HUES64 (cell line): ENCODE measurements around the gene XXYLT1.

ENCODE experiments used
- H3K27ac ChIP-seq: 2 replicates; pipeline ENCODE4 v1.7.0; 2013; ENCODE audit warnings: low read depth, low read length, inconsistent platforms
- H3K27me3 ChIP-seq: 2 replicates; pipeline ENCODE4 v1.6.1; 2013; ENCODE audit warnings: mild to moderate bottlenecking, low read length; ENCODE audit not compliant: insufficient read depth
- H3K36me3 ChIP-seq: 2 replicates; pipeline ENCODE4 v1.6.1; 2013; ENCODE audit warnings: mild to moderate bottlenecking, low read length; ENCODE audit not compliant: insufficient read depth
- H3K4me1 ChIP-seq: 2 replicates; pipeline ENCODE4 v1.6.1; 2013; ENCODE audit warnings: mild to moderate bottlenecking, low read length, moderate library complexity; ENCODE audit not compliant: insufficient read depth
- H3K4me3 ChIP-seq: 2 replicates; pipeline ENCODE4 v1.5.1; 2013; ENCODE audit warnings: mild to moderate bottlenecking, low read length, moderate library complexity
- H3K9ac ChIP-seq: 2 replicates; pipeline ENCODE4 v1.6.1; 2013; ENCODE audit warnings: mild to moderate bottlenecking, low read depth, low read length
- H3K9me3 ChIP-seq: 2 replicates; pipeline ENCODE4 v1.6.1; 2013; ENCODE audit warnings: low read depth, low read length; ENCODE audit not compliant: insufficient read depth
- WGBS: fragments of 150-250, 120-280 bp; methylation state at CpG from one replicate; pipeline ENCODE4 v1.1.7; 2013; ENCODE audit warnings: missing lambda C conversion rate; 5-methylcytosine and 5-hydroxymethylcytosine counted together

XXYLT1 gene

GRCh38 chr3:195025884-195026200 is 245.1 kb downstream of the XXYLT1 start:
- no peak overlapping the region for H3K4me3 ChIP-seq
- H3K9me3 ChIP-seq, result no peaks in the 10 kb centered on the region
- WGBS, result 91% methylated on average over 4 of the region's 4 CpGs
- peaks cover 1% of the 10 kb centered on the region; the same call in 1 of the 2 replicates for H3K4me1 ChIP-seq
- no peaks in the 10 kb centered on the region for H3K27me3 ChIP-seq
- H3K27ac ChIP-seq, result no peak overlapping the region
- no peaks in the 10 kb centered on the region for H3K36me3 ChIP-seq
- H3K9ac ChIP-seq, result no peak overlapping the region

- no peaks in the 10 kb centered on the region for H3K27me3 ChIP-seq
- H3K9ac ChIP-seq, result no peak overlapping the region
- no peak overlapping the region for H3K4me3 ChIP-seq
- no peak overlapping the region for H3K27ac ChIP-seq
- H3K36me3 ChIP-seq, result no peaks in the 10 kb centered on the region
- no peaks in the 10 kb centered on the region for H3K9me3 ChIP-seq
- WGBS, result 95% methylated on average over 17 of the region's 17 CpGs
- no peaks in the 10 kb centered on the region for H3K4me1 ChIP-seq
Measured at GRCh38 chr3:195025056-195025883, 245.7 kb downstream of the XXYLT1 start.

GRCh38 chr3:195023989-195024388 is 247.0 kb downstream of the XXYLT1 start:
- whole genome bisulfite sequencing, result 92% methylated on average over 11 of the region's 11 CpGs
- Histone ChIP-seq H3K27ac (no peak overlapping the region), H3K4me1 (no peaks in the 10 kb centered on the region), H3K9ac (no peak overlapping the region), H3K9me3 (no peaks in the 10 kb centered on the region), H3K4me3 (no peak overlapping the region), H3K27me3 (no peaks in the 10 kb centered on the region), H3K36me3 (no peaks in the 10 kb centered on the region)

GRCh38 chr3:195023576-195023975 is 247.4 kb downstream of the XXYLT1 start:
- no peaks in the 10 kb centered on the region for H3K27me3 ChIP-seq
- H3K4me1 ChIP-seq, result no peaks in the 10 kb centered on the region
- 50% methylated on average over 2 of the region's 2 CpGs for WGBS
- no peaks in the 10 kb centered on the region for H3K9me3 ChIP-seq
- H3K4me3 ChIP-seq, result no peak overlapping the region
- no peak overlapping the region for H3K9ac ChIP-seq
- no peaks in the 10 kb centered on the region for H3K36me3 ChIP-seq
- H3K27ac ChIP-seq, result no peak overlapping the region

- WGBS, result 90% methylated on average over 3 of the region's 3 CpGs
- Histone ChIP-seq H3K27ac (no peak overlapping the region), H3K9me3 (no peaks in the 10 kb centered on the region), H3K27me3 (no peaks in the 10 kb centered on the region), H3K4me3 (no peak overlapping the region), H3K36me3 (no peaks in the 10 kb centered on the region), H3K9ac (no peak overlapping the region), H3K4me1 (no peaks in the 10 kb centered on the region)
Measured at GRCh38 chr3:195021692-195022091, 249.3 kb downstream of the XXYLT1 start.

GRCh38 chr3:195020921-195021320 is 250.0 kb downstream of the XXYLT1 start:
- Histone ChIP-seq H3K4me1 (no peaks in the 10 kb centered on the region), H3K27me3 (no peaks in the 10 kb centered on the region), H3K27ac (no peak overlapping the region), H3K36me3 (no peaks in the 10 kb centered on the region), H3K4me3 (no peak overlapping the region), H3K9ac (no peak overlapping the region), H3K9me3 (no peaks in the 10 kb centered on the region)
- 97% methylated on average over 1 of the region's 1 CpG for WGBS

GRCh38 chr3:195020185-195020584 is 250.8 kb downstream of the XXYLT1 start:
- H3K27me3 ChIP-seq, result no peaks in the 10 kb centered on the region
- WGBS, result 88% methylated on average over 4 of the region's 4 CpGs
- H3K36me3 ChIP-seq, result no peaks in the 10 kb centered on the region
- H3K4me1 ChIP-seq, result no peaks in the 10 kb centered on the region
- H3K4me3 ChIP-seq, result no peak overlapping the region
- H3K9me3 ChIP-seq, result no peaks in the 10 kb centered on the region
- H3K27ac ChIP-seq, result no peak overlapping the region
- no peak overlapping the region for H3K9ac ChIP-seq

GRCh38 chr3:195019335-195019734 is 251.6 kb downstream of the XXYLT1 start:
- Histone ChIP-seq H3K36me3 (no peaks in the 10 kb centered on the region), H3K9me3 (no peaks in the 10 kb centered on the region), H3K27ac (no peak overlapping the region), H3K9ac (no peak overlapping the region), H3K4me3 (no peak overlapping the region), H3K27me3 (no peaks in the 10 kb centered on the region), H3K4me1 (no peaks in the 10 kb centered on the region)
- 95% methylated on average over 6 of the region's 6 CpGs for WGBS
